Hematopoietic multipotent progenitor cell (in vitro differentiated cells): Measurements from ENCODE around the gene C1orf198. TPM values are rescaled to one million over a fixed set of nuclear protein-coding genes. Genes with fewer than 3 reads are reported as not detected.

Experiments used
- DNase-seq, 3 donors: peaks; one replicate each; pipeline ENCODE4 v3.0.0-alpha.2; 2011 to 2015; ENCODE audit warnings: low read depth in 2 of 3, low spot score in 2 of 3
- small RNA-seq: library from RNA; depleted of rRNA; stranded (forward); fragments of <200 nt; gene quantifications from one replicate; pipeline ENCODE3, GENCODE V24; 2012
- total RNA-seq: library from RNA; depleted of rRNA; stranded (reverse); fragments of >200 nt; gene quantifications from one replicate; pipeline ENCODE4 v1.2.3, GENCODE V29; 2012

C1orf198 gene
- total RNA-seq, 1 donor, result 7.3 TPM

DNA sequence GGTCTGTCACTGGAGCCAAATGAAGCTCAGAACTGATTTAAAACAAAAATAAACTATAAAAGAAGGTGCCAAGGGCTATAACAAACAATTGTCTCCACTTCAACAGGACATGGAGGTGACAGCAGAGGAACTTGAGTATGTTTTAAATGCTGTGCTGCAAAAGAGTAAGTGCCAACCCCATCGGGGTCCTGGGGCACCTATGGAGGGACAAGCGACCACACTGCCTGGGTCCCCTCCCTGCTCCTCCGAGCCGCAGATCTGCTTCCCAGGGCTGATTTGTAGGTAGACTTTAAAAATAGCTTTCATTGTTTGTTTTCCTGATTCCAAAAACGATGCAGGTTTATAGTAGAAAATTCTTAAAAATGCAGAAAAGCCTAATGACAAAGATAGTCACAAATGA, 78.3 kb downstream of the C1orf198 start:
- DNase-seq, result no peak

DNA sequence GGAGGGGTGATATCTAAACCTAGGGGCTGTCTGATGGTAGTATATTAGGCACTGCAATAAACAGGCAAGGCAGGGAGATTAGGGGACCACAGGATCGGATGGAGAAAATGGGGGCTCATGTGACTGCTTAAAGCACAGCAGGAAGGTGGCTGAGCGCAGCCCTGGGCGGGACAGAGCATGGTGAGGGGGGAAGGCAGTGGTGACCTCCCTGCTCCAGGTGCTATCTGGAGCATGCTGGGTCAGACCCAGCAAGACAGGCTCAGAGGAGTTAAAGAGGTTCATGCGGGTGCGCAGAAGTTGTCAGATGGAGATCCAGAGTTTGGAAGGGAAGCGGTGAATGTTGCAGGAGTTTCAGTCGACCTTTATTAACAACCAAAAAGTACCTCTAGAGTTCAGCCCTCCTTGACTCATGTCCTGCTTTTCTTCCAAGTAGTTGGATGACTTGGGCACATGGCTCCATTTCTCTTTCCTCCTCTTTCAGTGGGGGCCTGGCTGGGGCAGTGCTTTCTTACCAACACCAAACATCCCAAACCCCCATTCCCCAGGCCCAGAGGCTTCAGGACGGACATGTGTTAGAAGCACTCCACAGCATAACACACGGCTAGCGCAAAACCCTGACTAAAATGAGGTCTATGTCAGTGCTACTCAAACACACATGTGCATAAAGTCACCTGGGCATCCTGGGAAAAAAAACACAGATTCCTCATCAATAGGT, 79.6 kb downstream of the C1orf198 start:
- DNase-seq, result no peak

DNA sequence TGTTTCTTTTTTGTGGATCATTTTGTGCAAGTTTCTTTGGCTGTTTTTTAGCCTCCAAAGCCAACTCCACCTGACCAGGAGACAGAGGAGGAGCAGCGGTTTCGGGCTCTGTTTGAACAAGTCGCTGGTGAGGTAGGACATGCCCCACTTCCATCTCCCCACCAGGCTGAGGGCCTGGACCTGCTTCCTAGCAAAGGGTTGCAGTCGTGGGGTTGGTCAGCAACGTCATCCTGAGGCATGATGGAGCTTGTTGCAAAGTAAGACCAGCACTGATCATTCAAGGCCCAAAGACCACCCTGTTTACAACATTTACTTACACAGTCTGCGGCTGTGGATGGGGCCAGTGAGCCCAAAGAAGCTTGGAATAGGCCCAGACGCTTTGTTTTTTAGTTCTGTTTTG, 80.8 kb downstream of the C1orf198 start:
- DNase-seq, result no peak

Small RNAs within 50 kb of the gene (small RNA-seq; reads per million reads assigned to genes)
- not detected for gene RN7SL837P
- gene RNA5SP79, result not detected

Other genes starting within 250 kb of the C1orf198 start
- 11.6 TPM for gene COG2, start 226.0 kb downstream of the C1orf198 start, total RNA-seq
- gene AGT, start 154.4 kb downstream of the C1orf198 start, total RNA-seq, result not detected
- not detected for gene CAPN9, start 121.1 kb downstream of the C1orf198 start, total RNA-seq
- 4.8 TPM for gene TTC13, start 110.3 kb upstream of the C1orf198 start, total RNA-seq
- 10.5 TPM for gene ARV1, start 110.6 kb upstream of the C1orf198 start, total RNA-seq
- 6.7 TPM for gene FAM89A, start 171.7 kb upstream of the C1orf198 start, total RNA-seq